Hypothalamus (tissue), 51 donors: ENCODE measurements around the gene HAUS2.

Experiments
- DNase-seq, 51 donors: peaks; one replicate each; lab custom pipeline; 2025; lab: John Stamatoyannopoulos, UW

Gene HAUS2

DNA sequence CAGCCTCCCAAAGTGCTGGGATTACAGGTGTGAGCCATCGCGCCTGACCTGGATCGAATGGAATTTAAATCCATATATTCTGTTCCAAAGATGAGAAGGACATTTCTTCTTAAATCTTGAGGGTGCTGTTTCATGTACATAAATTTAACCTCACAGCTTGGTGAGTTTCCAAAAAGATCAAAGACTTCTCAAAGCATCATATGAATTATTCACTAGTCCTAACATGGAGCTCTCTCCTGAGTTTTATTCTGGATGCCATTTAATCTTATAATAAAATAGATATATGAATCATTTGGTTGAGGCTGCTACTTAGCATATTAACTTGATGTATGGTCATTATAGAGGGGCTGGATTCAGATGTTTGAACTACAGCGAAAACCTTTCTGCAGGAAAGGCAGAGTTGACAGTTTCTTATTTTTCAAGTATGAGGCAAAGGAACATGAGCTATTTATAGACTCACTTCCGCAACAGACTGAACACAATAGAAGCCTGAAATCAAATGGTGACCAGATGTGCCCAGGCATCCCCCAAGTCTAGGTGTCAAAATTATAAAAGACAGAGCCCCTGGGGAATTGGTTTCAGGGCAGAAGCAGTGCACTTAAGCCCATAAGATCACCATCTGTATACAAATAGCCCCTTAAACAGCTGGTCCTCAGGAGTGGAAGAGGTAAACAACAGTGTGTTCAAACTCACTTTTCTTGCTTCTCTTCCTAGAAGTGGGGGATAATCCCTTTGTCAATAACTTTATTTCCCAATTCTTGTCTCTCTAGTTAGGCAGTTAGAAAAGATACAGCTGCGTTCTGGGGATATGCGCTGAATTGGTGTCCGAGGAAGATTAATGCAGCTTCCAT, 56.5 kb downstream of the HAUS2 start:
- DNase-seq: no peak

DNA sequence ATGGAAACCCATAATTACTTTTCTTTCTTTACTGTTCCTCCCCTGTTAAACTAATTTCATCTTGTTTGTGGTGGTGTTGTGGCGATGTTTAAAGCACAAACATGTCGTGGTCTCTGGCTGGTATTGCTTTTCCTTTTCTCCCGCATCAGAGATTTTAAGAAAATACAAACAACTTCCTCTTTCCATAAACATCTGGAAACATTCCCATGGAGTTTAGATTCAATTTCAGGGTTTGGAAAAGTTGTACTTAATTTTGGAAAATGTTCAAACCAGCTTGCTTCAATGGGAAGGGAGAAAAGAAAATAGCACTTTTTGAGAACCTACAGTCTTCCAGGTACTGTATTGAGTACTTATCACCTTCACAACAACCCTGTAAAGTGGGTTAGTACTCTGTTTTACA, 57.2 kb downstream of the HAUS2 start:
- DNase-seq: no peak

DNA sequence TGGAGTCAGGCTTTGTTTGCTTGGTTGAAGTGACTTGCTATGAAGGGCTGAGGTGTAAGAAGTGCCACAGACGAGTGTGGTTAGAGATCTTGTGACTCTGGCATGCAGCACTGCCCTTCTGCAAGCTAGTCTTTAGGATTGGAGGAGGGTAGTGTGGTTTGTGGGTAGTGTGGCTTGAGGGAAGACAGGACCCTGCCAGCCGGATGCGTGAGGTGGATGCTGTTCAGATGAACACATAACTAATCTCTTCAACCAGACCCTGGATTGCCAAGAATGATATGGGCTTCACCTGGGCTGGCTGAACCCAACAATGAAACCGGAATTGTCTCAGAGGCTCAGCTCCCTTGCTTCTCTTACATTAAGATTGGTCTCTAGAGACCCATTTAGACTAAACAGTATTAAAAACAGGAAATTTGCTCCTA, 59.5 kb downstream of the HAUS2 start:
- DNase-seq: no peak

DNA sequence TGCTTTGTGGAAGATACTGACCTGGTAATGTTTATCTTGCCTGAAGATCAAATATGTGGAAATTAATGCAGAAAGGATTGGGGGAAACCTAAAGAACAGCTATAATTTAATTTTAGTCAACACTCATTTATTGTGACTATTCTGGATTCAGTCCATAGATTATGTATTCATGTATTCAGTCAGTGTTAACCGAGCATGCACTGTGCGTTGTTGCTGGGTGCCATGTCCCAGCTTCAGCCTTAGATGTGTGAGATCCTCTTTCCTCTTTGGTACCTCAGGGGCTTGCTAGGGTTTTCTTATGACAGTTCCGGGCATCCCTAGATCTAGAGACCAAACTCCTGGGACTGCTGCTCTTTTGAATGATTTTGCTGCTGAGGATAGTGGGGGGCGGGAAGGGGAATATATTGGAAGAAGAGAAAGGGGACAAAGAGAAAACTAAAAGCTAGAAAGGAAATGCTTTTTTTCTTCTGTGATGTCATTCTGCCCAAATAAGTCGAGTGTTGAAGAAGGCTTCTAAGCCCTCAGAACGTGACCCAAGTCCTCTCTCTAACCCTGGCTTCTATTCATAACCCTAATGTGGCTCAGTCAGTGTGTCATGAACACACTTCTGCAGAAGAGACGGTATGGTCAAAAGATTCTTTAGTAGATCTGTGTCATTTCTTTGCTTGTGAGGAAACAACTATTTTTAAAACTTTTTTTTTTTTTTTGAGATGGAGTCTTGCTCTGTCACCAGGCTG, 60.3 kb downstream of the HAUS2 start:
- peak in 1 of 51 donors; percentile 6 for DNase-seq

DNA sequence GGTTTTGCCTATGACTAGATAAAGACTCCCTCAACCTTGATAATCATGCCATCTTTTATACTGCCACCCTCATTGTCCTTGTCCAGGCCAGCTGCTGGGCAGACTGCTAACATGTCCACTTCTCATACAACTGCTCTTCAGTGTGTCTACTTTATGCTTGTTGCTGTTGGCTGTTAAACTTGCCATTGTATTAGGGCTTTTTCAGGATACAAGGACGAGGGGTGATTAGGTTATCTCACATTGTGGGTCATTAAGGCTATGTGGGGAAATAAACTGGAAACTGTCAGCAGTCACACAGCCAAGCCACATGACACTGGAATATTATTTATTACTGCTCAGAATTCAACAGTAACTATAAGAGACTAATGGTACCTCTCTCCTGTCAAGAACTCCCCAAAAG, 62.9 kb downstream of the HAUS2 start:
- no peak for DNase-seq

DNA sequence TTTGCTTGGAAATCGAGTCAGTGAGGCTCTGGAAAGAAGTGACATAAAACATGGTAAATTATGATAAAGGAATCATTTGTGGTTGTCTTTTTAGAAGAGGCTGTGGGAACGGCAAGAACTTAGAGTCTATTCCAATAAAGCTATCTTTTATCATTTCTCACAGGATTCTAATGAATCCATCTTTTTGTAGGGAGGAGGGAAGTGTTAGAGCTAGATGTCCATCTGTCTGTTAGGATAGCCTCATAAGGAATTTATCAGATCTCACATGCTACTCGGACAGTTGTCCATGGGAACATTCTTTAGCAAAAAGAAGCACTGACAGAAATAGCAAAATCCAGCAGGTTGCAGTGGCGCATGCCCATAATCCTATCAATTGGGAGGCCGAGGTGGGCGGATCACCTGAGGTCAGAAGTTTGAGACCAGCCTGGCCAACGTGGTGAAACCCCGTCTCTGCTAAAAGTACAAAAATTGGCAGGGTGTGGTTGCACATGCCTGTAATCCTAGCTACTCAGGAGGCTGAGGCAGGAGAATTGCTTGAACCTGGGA, 63.8 kb downstream of the HAUS2 start:
- DNase-seq: no peak

DNA sequence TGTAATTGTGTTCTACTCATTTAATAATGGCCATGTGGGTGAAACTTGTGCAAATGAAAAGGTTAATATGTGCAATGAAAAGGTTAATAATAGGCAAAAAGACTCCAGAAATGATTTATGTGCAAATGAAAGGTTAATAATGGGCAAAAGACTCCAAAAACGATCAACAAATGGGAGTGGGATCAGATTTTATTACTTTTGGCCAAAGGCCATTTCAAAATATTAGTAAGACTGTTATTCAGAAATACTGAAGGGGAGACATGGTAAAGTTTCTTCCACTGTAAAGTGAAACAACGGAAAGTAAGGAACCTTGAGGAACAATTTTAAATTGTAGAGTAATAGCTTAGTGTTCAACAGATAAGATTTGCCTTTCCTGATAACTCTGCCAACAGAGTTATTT, 67.5 kb downstream of the HAUS2 start:
- no peak for DNase-seq
